Left kidney (tissue), 1 donor: ENCODE results near the gene SPDYC. TPM values are rescaled to one million over a fixed set of nuclear protein-coding genes. Genes with fewer than 3 reads are reported as not detected.

Experiments used
- polyA plus RNA-seq: library from polyadenylated mRNA; unstranded; fragments of 120-200 nt; gene quantifications from one replicate; pipeline ENCODE4 v1.2.1, GENCODE V29; 2013; ENCODE audit not compliant: insufficient read length

SPDYC gene
- polyA plus RNA-seq, 1 donor: not detected

Other genes with a start within 250 kb of the SPDYC start
- 18.5 TPM for gene PPP2R5B, start 245.5 kb upstream of the SPDYC start, polyA plus RNA-seq
- 2.6 TPM for gene GPHA2, start 234.3 kb upstream of the SPDYC start, polyA plus RNA-seq
- 0.88 TPM for gene MAJIN, start 198.1 kb upstream of the SPDYC start, polyA plus RNA-seq
- gene BATF2, start 173.3 kb upstream of the SPDYC start, polyA plus RNA-seq: 3.2 TPM
- 45.6 TPM for gene ARL2, start 156.1 kb upstream of the SPDYC start, polyA plus RNA-seq
- 22.3 TPM for gene SNX15, start 142.8 kb upstream of the SPDYC start, polyA plus RNA-seq
- gene SAC3D1, start 129.0 kb upstream of the SPDYC start, polyA plus RNA-seq: 10.4 TPM
- 10.0 TPM for gene NAALADL1, start 111.7 kb upstream of the SPDYC start, polyA plus RNA-seq
- 23.1 TPM for gene CDCA5, start 86.2 kb upstream of the SPDYC start, polyA plus RNA-seq
- gene ZFPL1, start 86.0 kb upstream of the SPDYC start, polyA plus RNA-seq: 26.0 TPM
- gene VPS51, start 74.0 kb upstream of the SPDYC start, polyA plus RNA-seq: 93.3 TPM
- 63.8 TPM for gene TM7SF2, start 58.4 kb upstream of the SPDYC start, polyA plus RNA-seq
- 4.8 TPM for gene ZNHIT2, start 52.5 kb upstream of the SPDYC start, polyA plus RNA-seq
- 474 TPM for gene FAU, start 48.1 kb upstream of the SPDYC start, polyA plus RNA-seq
- gene MRPL49, start 47.9 kb upstream of the SPDYC start, polyA plus RNA-seq: 52.6 TPM
- 47.1 TPM for gene SYVN1, start 35.7 kb upstream of the SPDYC start, polyA plus RNA-seq
- gene CAPN1, start 11.7 kb downstream of the SPDYC start, polyA plus RNA-seq: 86.6 TPM
- gene POLA2, start 91.7 kb downstream of the SPDYC start, polyA plus RNA-seq: 35.0 TPM
- gene CDC42EP2, start 144.6 kb downstream of the SPDYC start, polyA plus RNA-seq: 8.6 TPM
- gene DPF2, start 163.6 kb downstream of the SPDYC start, polyA plus RNA-seq: 99.3 TPM
- 0.60 TPM for gene TIGD3, start 184.5 kb downstream of the SPDYC start, polyA plus RNA-seq
- gene SLC25A45, start 212.4 kb downstream of the SPDYC start, polyA plus RNA-seq: 7.2 TPM
- 18.1 TPM for gene FRMD8, start 216.4 kb downstream of the SPDYC start, polyA plus RNA-seq